Measurements from ENCODE around the gene PCDHGB2. TPM values are rescaled to one million over a fixed set of nuclear protein-coding genes. Genes with fewer than 3 reads are reported as not detected.
A peak's percentile ranks its signal among the peaks of the same experiment; 100 is the strongest.

The PCDHGB2 gene
- total and polyA plus RNA-seq, 12 donors = 0.64 to 17.0 (median 11.2) TPM

- intact Hi-C loops (cut with DNase I) = loop anchor here in 1 of 10 donors (10.0 kb wide), 1 partner anchor 48 kb away; the partner anchor contains the start of genes PCDHGA9 and PCDHGB6
Measured at GRCh38 chr5:141356950-141357349, 2.8 kb upstream of the PCDHGB2 start.

GRCh38 chr5:141360685-141361084 is 891 bp downstream of the PCDHGB2 start:
- intact Hi-C loops (cut with DNase I) = no loop called here
- H3K4me3 ChIP-seq = peak overlapping the region in 6 of 10 donors; percentile 24 to 46 (median 42)
- no peak for ATAC-seq

More at GRCh38 chr5:141356950-141357349, 2.8 kb upstream of the PCDHGB2 start:
- Histone ChIP-seq H3K27ac (no peak overlapping the region), H3K4me1 (peaks cover 0 to 42% (median 4%) of the 10 kb centered on the region in 9 donors), H3K36me3 (peaks cover 0 to 24% (median 0%) of the 10 kb centered on the region in 9 donors), H3K9me3 (peaks cover 0 to 100% (median 55%) of the 10 kb centered on the region in 11 donors), H3K27me3 (peaks cover 0 to 48% (median 0%) of the 10 kb centered on the region in 7 donors), H3K4me3 (no peak overlapping the region)
- 37 to 45% methylated on average over 19 of the region's 19 CpGs for WGBS, 2 donors
- DNase-seq = no peak
- TF ChIP-seq CTCF (IDR thresholded peaks at IDR 0.05) = no peak
- ATAC-seq = peak in 4 of 8 donors; percentile 22 to 50 (median 41)

GRCh38 chr5:141362719-141363118 is 2.9 kb downstream of the PCDHGB2 start:
- H3K36me3 ChIP-seq = peaks cover 0 to 32% (median 0%) of the 10 kb centered on the region in 9 donors
- peaks cover 0 to 77% (median 0%) of the 10 kb centered on the region in 7 donors for H3K27me3 ChIP-seq
- no peak overlapping the region for H3K27ac ChIP-seq
- intact Hi-C loops (cut with DNase I) = no loop called here
- peaks cover 0 to 100% (median 43%) of the 10 kb centered on the region in 11 donors for H3K9me3 ChIP-seq
- no peak overlapping the region for H3K4me3 ChIP-seq
- peaks cover 0 to 24% (median 3%) of the 10 kb centered on the region in 9 donors for H3K4me1 ChIP-seq
- DNase-seq = no peak
- ATAC-seq = no peak
- TF ChIP-seq CTCF (IDR thresholded peaks at IDR 0.05) = no peak

More at GRCh38 chr5:141360685-141361084, 891 bp downstream of the PCDHGB2 start:
- Histone ChIP-seq H3K4me1 (peaks cover 0 to 30% (median 3%) of the 10 kb centered on the region in 9 donors), H3K27me3 (peaks cover 0 to 69% (median 0%) of the 10 kb centered on the region in 7 donors), H3K27ac (peak overlapping the region in 1 of 10 donors; percentile 48), H3K36me3 (peaks cover 0 to 43% (median 0%) of the 10 kb centered on the region in 9 donors), H3K9me3 (peaks cover 0 to 100% (median 46%) of the 10 kb centered on the region in 11 donors)
- 31 to 48% methylated on average over 15 of the region's 15 CpGs for WGBS, 2 donors
- DNase-seq = no peak
- no peak for TF ChIP-seq CTCF (IDR thresholded peaks at IDR 0.05)

- WGBS, 2 donors = 27 to 28% methylated on average over 34 of the region's 34 CpGs
- peak in 7 of 9 donors; percentile 5 to 32 (median 18) for TF ChIP-seq CTCF (IDR thresholded peaks at IDR 0.05)
- Histone ChIP-seq H3K27ac (no peak within 1 kb of the TSS), H3K27me3 (peaks cover 0 to 84% (median 0%) of the 10 kb centered on the region in 7 donors), H3K4me3 (peak within 1 kb of the TSS in 8 of 10 donors; percentile 2 to 34 (median 22)), H3K9me3 (peaks cover 0 to 99% (median 48%) of the 10 kb centered on the region in 11 donors), H3K36me3 (peaks cover 0 to 30% (median 0%) of the 10 kb centered on the region in 9 donors), H3K4me1 (peaks cover 0 to 23% (median 3%) of the 10 kb centered on the region in 9 donors)
- no peak for DNase-seq
- intact Hi-C loops (cut with DNase I) = no loop called here
- ATAC-seq = peak in 3 of 8 donors; percentile 61 to 71 (median 69)
Measured at GRCh38 chr5:141363952-141364660, 4.3 kb downstream of the PCDHGB2 start, which contains the start of gene PCDHGA5. Gene PCDHGA5 (plus strand): TSS chr5:141364162. CDS start chr5:141364331, 169 bp downstream.

Measured in heart right ventricle (tissue), 16 donors.